Ishikawa (cell line): ENCODE results near the gene OR51V1.

Experiments used
- EP300 ChIP-seq: IDR thresholded peaks from 2 replicates; pipeline ENCODE4 v1.6.1; 2012; ENCODE audit warnings: borderline replicate concordance
- FOXM1 ChIP-seq: IDR thresholded peaks from 2 replicates; pipeline ENCODE4 v1.6.1; 2012; ENCODE audit warnings: low read depth, borderline replicate concordance
- TCF12 ChIP-seq: IDR thresholded peaks from 2 replicates; pipeline ENCODE4 v1.6.1; 2012; ENCODE audit warnings: low read depth
- TEAD4 ChIP-seq: IDR thresholded peaks from 2 replicates; pipeline ENCODE4 v1.6.1; 2012
- YY1 ChIP-seq: IDR thresholded peaks from 2 replicates; pipeline ENCODE4 v1.6.1; 2012; ENCODE audit warnings: low read depth

GRCh38 chr11:5192738-5193137 lies 7.7 kb downstream of the OR51V1 start:
- TF ChIP-seq EP300 (no peak), YY1 (no peak), TCF12 (no peak), FOXM1 (no peak), TEAD4 (no peak)
